HepG2 (cell line): ENCODE results near the gene ZFP64. TPM values are rescaled to one million over a fixed set of nuclear protein-coding genes. Genes with fewer than 3 reads are reported as not detected.

ENCODE experiments used
- GMEB1 ChIP-seq: sonication (generic); formaldehyde crosslinking; IDR thresholded peaks from 2 replicates; pipeline ENCODE4 v1.5.1; 2020; ENCODE audit warnings: missing genetic modification reagents, mild to moderate bottlenecking, borderline replicate concordance
- HDAC6 ChIP-seq: fragments of 200-600 bp; sonication (generic); IDR thresholded peaks from 2 replicates; pipeline ENCODE4 v1.7.0; 2017; ENCODE audit warnings: mild to moderate bottlenecking, antibody characterized with exemption, low read length, low read depth
- NONO ChIP-seq, 2 experiments: fragments of 450-650 bp in 1 of 2; sonication (generic) in 1 of 2; formaldehyde crosslinking in 1 of 2; IDR thresholded peaks in 1 of 2; conservative IDR thresholded peaks in 1 of 2; 2 replicates each; pipeline versions ENCODE4 v1.6.1 to v1.8.0; 2017 to 2022; ENCODE audit warnings: mild to moderate bottlenecking in 1 of 2, missing genetic modification reagents in 1 of 2, moderate library complexity in 1 of 2
- POLR2AphosphoS2 ChIP-seq: IDR thresholded peaks from 2 replicates; pipeline ENCODE4 v1.6.1; 2011; ENCODE audit warnings: low read depth, low read length, improper control_type of control experiment
- REPIN1 ChIP-seq: sonication (generic); formaldehyde crosslinking; IDR thresholded peaks from 2 replicates; pipeline ENCODE4 v1.8.0; 2022; ENCODE audit warnings: missing genetic modification reagents, low read depth, mild to moderate bottlenecking, borderline replicate concordance
- SRF ChIP-seq: IDR thresholded peaks from 2 replicates; pipeline ENCODE4 v1.6.1; 2011; ENCODE audit warnings: mild to moderate bottlenecking, low read depth, low read length, moderate library complexity
- TEAD3 ChIP-seq: optimal IDR thresholded peaks from 2 replicates; pipeline ENCODE3; 2016; ENCODE audit warnings: borderline replicate concordance
- UBTF ChIP-seq: sonication (generic); formaldehyde crosslinking; IDR thresholded peaks from 2 replicates; pipeline ENCODE4 v1.4.0; 2020; ENCODE audit warnings: mild to moderate bottlenecking, missing genetic modification reagents
- ZNF232 ChIP-seq: sonication (generic); formaldehyde crosslinking; IDR thresholded peaks from 2 replicates; pipeline ENCODE4 v1.4.0; 2020; ENCODE audit warnings: missing genetic modification reagents, borderline replicate concordance
- ZNF3 ChIP-seq: IDR thresholded peaks from 2 replicates; pipeline ENCODE4 v1.7.0; 2017; ENCODE audit warnings: inconsistent platforms
- ZNF530 ChIP-seq: sonication (generic); formaldehyde crosslinking; IDR thresholded peaks from 2 replicates; pipeline ENCODE4 v1.5.0; 2020; ENCODE audit warnings: low read depth, mild to moderate bottlenecking, missing genetic modification reagents
- ZNF609 ChIP-seq: sonication (generic); formaldehyde crosslinking; IDR thresholded peaks from 2 replicates; pipeline ENCODE4 v1.4.0; 2020; ENCODE audit warnings: mild to moderate bottlenecking, missing genetic modification reagents, borderline replicate concordance
- ZNF687 ChIP-seq: sonication (generic); formaldehyde crosslinking; IDR thresholded peaks from 2 replicates; pipeline ENCODE4 v1.5.1; 2020; ENCODE audit warnings: mild to moderate bottlenecking, missing genetic modification reagents, moderate library complexity
- ZNF891 ChIP-seq: sonication (generic); formaldehyde crosslinking; IDR thresholded peaks from 2 replicates; pipeline ENCODE4 v1.5.0; 2020; ENCODE audit warnings: mild to moderate bottlenecking, missing genetic modification reagents
- polyA plus RNA-seq, 8 experiments: library from polyadenylated mRNA; depleted of rRNA in 3 of 8; stranded (reverse) in 7 of 8; unstranded in 1 of 8; fragments of >200 nt; fragmentation: Illumina TruSeq in 4 of 8; extraction: Trizol in 4 of 8; gene quantifications; 2 replicates each; pipeline versions ENCODE4 v1.2.1 to v1.2.3, GENCODE V29; 2011 to 2016; ENCODE audit warnings: low read depth in 4 of 8, missing spikeins in 1 of 8, mixed read lengths in 1 of 8; ENCODE audit not compliant: insufficient read depth in 1 of 8
- total RNA-seq, 5 experiments: library from RNA; depleted of rRNA; stranded (reverse); fragments of >200 nt; fragmentation: Illumina TruSeq; extraction: Trizol; gene quantifications; 2 replicates each; pipeline ENCODE4 v1.2.3, GENCODE V29; 2016; ENCODE audit warnings: low read depth in 1 of 5

The ZFP64 gene
- total and polyA plus RNA-seq, 2 of the 13 experiments (the other 11 are each of a cell fraction or from before 2014, with no cell fraction given) = 12.0 to 24.3 TPM

GRCh38 chr20:52191916-52192718, 538 bp upstream of the ZFP64 start (continued):
- TF ChIP-seq ZNF687 (CRISPR knock-in tag) = peak; percentile 89
- no peak for TF ChIP-seq ZNF3
- TF ChIP-seq POLR2AphosphoS2 = no peak
- no peak for TF ChIP-seq NONO (IDR thresholded peaks at IDR 0.05)
- TF ChIP-seq NONO (CRISPR knock-in tag; conservative IDR thresholded peaks at IDR 0.05) = no peak; the same call in 1 of the 2 replicates
- TF ChIP-seq ZNF530 (CRISPR knock-in tag) = no peak
- no peak for TF ChIP-seq GMEB1 (CRISPR knock-in tag)
- TF ChIP-seq REPIN1 = peak; percentile 65; the same call in 1 of the 2 replicates
- TF ChIP-seq UBTF (CRISPR knock-in tag) = peak; percentile 96
- TF ChIP-seq ZNF609 (CRISPR knock-in tag) = peak; percentile 72; the same call in 1 of the 2 replicates
- TF ChIP-seq HDAC6 = no peak
- TF ChIP-seq TEAD3 (CRISPR knock-in tag) = peak; percentile 35
- peak; percentile 20; the same call in 1 of the 2 replicates for TF ChIP-seq ZNF891 (CRISPR knock-in tag)
- no peak for TF ChIP-seq SRF
- peak; percentile 55; the same call in 1 of the 2 replicates for TF ChIP-seq ZNF232 (CRISPR knock-in tag)
